ENCODE data around the gene EBF3. TPM values are rescaled to one million over a fixed set of nuclear protein-coding genes. Genes with fewer than 3 reads are reported as not detected.

Gene EBF3
- total RNA-seq, 1 donor from 2014 or later = 0.07 TPM

- Histone ChIP-seq H4K20me1 (ENCODE audit: insufficient read depth, low read length) (no peaks in the 10 kb centered on the region), H3K9me3 (ENCODE audit: insufficient read depth, low read depth, low read length) (peaks cover 3% of the 10 kb centered on the region), H3K27me3 (ENCODE audit: insufficient read depth, low read length) (no peaks in the 10 kb centered on the region), H3K4me2 (ENCODE audit: low read length) (no peak overlapping the region), H3K79me2 (ENCODE audit: insufficient read depth, low read length) (no peaks in the 10 kb centered on the region), H3K36me3 (ENCODE audit: insufficient read depth, low read length) (no peaks in the 10 kb centered on the region), H3K9ac (ENCODE audit: low read length) (no peak overlapping the region), H3K27ac (ENCODE audit: low read depth, low read length) (no peak overlapping the region), H3K4me3 (ENCODE audit: insufficient read depth, low read depth, low read length) (no peak overlapping the region), H2AFZ (ENCODE audit: low read depth, low read length) (no peak overlapping the region), H3K4me1 (ENCODE audit: insufficient read depth, low read length) (no peaks in the 10 kb centered on the region)
- H3K4me1 Mint-ChIP-seq (ENCODE audit: low read depth, unreplicated experiment) = no peaks in the 10 kb centered on the region
- FAIRE-seq (no peak), DNase-seq (ENCODE audit: low read depth) (no peak)
- no peak overlapping the region for H3K4me3 Mint-ChIP-seq (ENCODE audit: unreplicated experiment)
- H3K9me3 Mint-ChIP-seq (ENCODE audit: unreplicated experiment) = no peaks in the 10 kb centered on the region
- TF ChIP-seq EZH2 (IDR thresholded peaks at IDR 0.05; ENCODE audit: insufficient read depth, low read length) (no peak), CTCF (IDR thresholded peaks at IDR 0.05; ENCODE audit: insufficient read depth, low read depth, low read length) (no peak)
- H3K27ac Mint-ChIP-seq (ENCODE audit: unreplicated experiment) = no peak overlapping the region
- no peaks in the 10 kb centered on the region for H3K36me3 Mint-ChIP-seq (ENCODE audit: low read depth, unreplicated experiment)
- peaks cover 2% of the 10 kb centered on the region for H3K27me3 Mint-ChIP-seq (ENCODE audit: low read depth, unreplicated experiment)
Observed at GRCh38 chr10:129867631-129868179, 96.4 kb downstream of the EBF3 start.

GRCh38 chr10:129866894-129867293 lies 97.2 kb downstream of the EBF3 start:
- no peak overlapping the region for H3K27ac ChIP-seq (ENCODE audit: low read depth, low read length)
- no peaks in the 10 kb centered on the region for H3K79me2 ChIP-seq (ENCODE audit: insufficient read depth, low read length)
- H3K36me3 Mint-ChIP-seq (ENCODE audit: low read depth, unreplicated experiment) = no peaks in the 10 kb centered on the region
- H3K9ac ChIP-seq (ENCODE audit: low read length) = no peak overlapping the region
- no peaks in the 10 kb centered on the region for H3K9me3 Mint-ChIP-seq (ENCODE audit: unreplicated experiment)
- H3K4me3 Mint-ChIP-seq (ENCODE audit: unreplicated experiment) = no peak overlapping the region
- H4K20me1 ChIP-seq (ENCODE audit: insufficient read depth, low read length) = no peaks in the 10 kb centered on the region
- H3K27me3 Mint-ChIP-seq (ENCODE audit: low read depth, unreplicated experiment) = peaks cover 2% of the 10 kb centered on the region
- DNase-seq (ENCODE audit: low read depth) (no peak), FAIRE-seq (no peak)
- no peaks in the 10 kb centered on the region for H3K4me1 ChIP-seq (ENCODE audit: insufficient read depth, low read length)
- no peaks in the 10 kb centered on the region for H3K4me1 Mint-ChIP-seq (ENCODE audit: low read depth, unreplicated experiment)
- no peaks in the 10 kb centered on the region for H3K36me3 ChIP-seq (ENCODE audit: insufficient read depth, low read length)
- no peak overlapping the region for H2AFZ ChIP-seq (ENCODE audit: low read depth, low read length)
- H3K27ac Mint-ChIP-seq (ENCODE audit: unreplicated experiment) = no peak overlapping the region
- no peaks in the 10 kb centered on the region for H3K27me3 ChIP-seq (ENCODE audit: insufficient read depth, low read length)
- H3K4me3 ChIP-seq (ENCODE audit: insufficient read depth, low read depth, low read length) = no peak overlapping the region
- TF ChIP-seq CTCF (IDR thresholded peaks at IDR 0.05; ENCODE audit: insufficient read depth, low read depth, low read length) (no peak), EZH2 (IDR thresholded peaks at IDR 0.05; ENCODE audit: insufficient read depth, low read length) (no peak)
- peaks cover 3% of the 10 kb centered on the region for H3K9me3 ChIP-seq (ENCODE audit: insufficient read depth, low read depth, low read length)
- no peak overlapping the region for H3K4me2 ChIP-seq (ENCODE audit: low read length)

DNA sequence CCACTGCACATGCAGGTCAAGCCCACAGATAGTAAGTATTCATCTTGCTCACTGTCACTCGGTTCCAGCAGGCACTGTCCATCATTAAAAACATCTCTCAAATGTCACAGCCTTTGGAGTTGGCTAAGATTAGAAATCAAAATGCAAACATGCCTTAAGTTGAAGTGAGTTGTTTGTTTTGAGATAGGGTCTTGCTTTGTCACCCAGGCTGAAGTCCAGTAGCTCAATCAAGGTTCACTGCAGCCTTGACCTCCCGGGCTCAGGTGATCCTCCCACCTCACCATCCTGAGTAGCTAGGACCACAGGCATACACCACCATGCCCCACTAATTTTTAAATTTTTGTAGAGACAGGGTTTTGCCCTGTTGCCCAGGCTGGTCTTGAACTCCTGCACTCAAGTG lies 98.1 kb downstream of the EBF3 start:
- Mint-ChIP-seq H3K27ac (ENCODE audit: unreplicated experiment) (no peak overlapping the region), H3K27me3 (ENCODE audit: low read depth, unreplicated experiment) (peaks cover 2% of the 10 kb centered on the region), H3K4me1 (ENCODE audit: low read depth, unreplicated experiment) (no peaks in the 10 kb centered on the region), H3K36me3 (ENCODE audit: low read depth, unreplicated experiment) (no peaks in the 10 kb centered on the region), H3K4me3 (ENCODE audit: unreplicated experiment) (no peak overlapping the region), H3K9me3 (ENCODE audit: unreplicated experiment) (no peaks in the 10 kb centered on the region)
- no peaks in the 10 kb centered on the region for H3K4me1 ChIP-seq (ENCODE audit: insufficient read depth, low read length)
- H3K27me3 ChIP-seq (ENCODE audit: insufficient read depth, low read length) = no peaks in the 10 kb centered on the region
- FAIRE-seq (no peak), DNase-seq (ENCODE audit: low read depth) (no peak)
- TF ChIP-seq CTCF (IDR thresholded peaks at IDR 0.05; ENCODE audit: insufficient read depth, low read depth, low read length) (no peak), EZH2 (IDR thresholded peaks at IDR 0.05; ENCODE audit: insufficient read depth, low read length) (no peak)
- H3K27ac ChIP-seq (ENCODE audit: low read depth, low read length) = no peak overlapping the region
- H3K9ac ChIP-seq (ENCODE audit: low read length) = no peak overlapping the region
- no peaks in the 10 kb centered on the region for H3K79me2 ChIP-seq (ENCODE audit: insufficient read depth, low read length)
- no peaks in the 10 kb centered on the region for H3K36me3 ChIP-seq (ENCODE audit: insufficient read depth, low read length)
- no peak overlapping the region for H3K4me2 ChIP-seq (ENCODE audit: low read length)
- no peaks in the 10 kb centered on the region for H4K20me1 ChIP-seq (ENCODE audit: insufficient read depth, low read length)
- H3K4me3 ChIP-seq (ENCODE audit: insufficient read depth, low read depth, low read length) = no peak overlapping the region
- no peak overlapping the region for H2AFZ ChIP-seq (ENCODE audit: low read depth, low read length)
- peaks cover 3% of the 10 kb centered on the region for H3K9me3 ChIP-seq (ENCODE audit: insufficient read depth, low read depth, low read length)

Data from astrocyte (in vitro differentiated cells and primary cell).